RWPE2 (cell line): Measurements from ENCODE around the gene PRKCSH.

Experiments used
- ATAC-seq: fragments of 200-7000 bp; cut with Tn5 transposase; 3 replicates; pipeline ENCODE4 v1.9.1; 2021; ENCODE audit warnings: low read depth
- DNase-seq: peaks from one replicate; pipeline ENCODE4 v3.0.0-alpha.2; 2020; ENCODE audit warnings: low spot score
- H3K27ac ChIP-seq: fragments of 450-650 bp; 2 replicates; pipeline ENCODE4 v1.5.1; 2017; ENCODE audit warnings: mild to moderate bottlenecking; ENCODE audit not compliant: poor library complexity, severe bottlenecking
- H3K27me3 ChIP-seq: fragments of 250-450 bp; sonication (Bioruptor Pico); 2 replicates; pipeline ENCODE4 v1.5.1; 2021; ENCODE audit warnings: mild to moderate bottlenecking, moderate library complexity; ENCODE audit not compliant: insufficient read depth, poor library complexity, severe bottlenecking
- H3K36me3 ChIP-seq: fragments of 250-450 bp; sonication (Bioruptor Pico); 2 replicates; pipeline ENCODE4 v1.5.1; 2020; ENCODE audit warnings: low read depth, mild to moderate bottlenecking, moderate library complexity
- H3K4me1 ChIP-seq: fragments of 250-450 bp; sonication (Bioruptor Pico); 2 replicates; pipeline ENCODE4 v1.5.1; 2021; ENCODE audit warnings: mild to moderate bottlenecking, moderate library complexity; ENCODE audit not compliant: insufficient read depth, poor library complexity, severe bottlenecking
- H3K4me3 ChIP-seq: fragments of 250-450 bp; sonication (Bioruptor Pico); 2 replicates; pipeline ENCODE4 v1.5.1; 2021; ENCODE audit warnings: mild to moderate bottlenecking, moderate library complexity; ENCODE audit not compliant: severe bottlenecking
- H3K9me3 ChIP-seq: fragments of 250-450 bp; sonication (Bioruptor Pico); 2 replicates; pipeline ENCODE4 v1.5.1; 2021; ENCODE audit warnings: mild to moderate bottlenecking, moderate library complexity; ENCODE audit not compliant: severe bottlenecking
- CTCF ChIP-seq: fragments of 450-650 bp; IDR thresholded peaks from one replicate; pipeline ENCODE4 v1.5.1; 2017; ENCODE audit warnings: mild to moderate bottlenecking, moderate library complexity; ENCODE audit not compliant: poor library complexity, severe bottlenecking

PRKCSH gene

GRCh38 chr19:11397089-11397610 lies 38.3 kb upstream of the PRKCSH start:
- TF ChIP-seq CTCF: no peak
- ATAC-seq: no peak

GRCh38 chr19:11399667-11400066 lies 35.8 kb upstream of the PRKCSH start:
- Histone ChIP-seq H3K27ac (no peak overlapping the region), H3K9me3 (no peaks in the 10 kb centered on the region), H3K27me3 (no peaks in the 10 kb centered on the region), H3K4me1 (no peaks in the 10 kb centered on the region), H3K4me3 (no peak overlapping the region), H3K36me3 (no peaks in the 10 kb centered on the region)
- TF ChIP-seq CTCF: no peak
- DNase-seq: no peak
- ATAC-seq: no peak

More at GRCh38 chr19:11397089-11397610, 38.3 kb upstream of the PRKCSH start:
- H3K36me3 ChIP-seq: no peaks in the 10 kb centered on the region
- DNase-seq: no peak
- no peak overlapping the region for H3K4me3 ChIP-seq
- H3K9me3 ChIP-seq: no peaks in the 10 kb centered on the region
- H3K27ac ChIP-seq: no peak overlapping the region
- no peaks in the 10 kb centered on the region for H3K4me1 ChIP-seq
- no peaks in the 10 kb centered on the region for H3K27me3 ChIP-seq

GRCh38 chr19:11400798-11401197 lies 34.6 kb upstream of the PRKCSH start:
- no peaks in the 10 kb centered on the region for H3K36me3 ChIP-seq

GRCh38 chr19:11401808-11402543 lies 33.5 kb upstream of the PRKCSH start:
- TF ChIP-seq CTCF: no peak
- H3K27me3 ChIP-seq: no peaks in the 10 kb centered on the region
- no peak for DNase-seq
- no peak overlapping the region for H3K4me3 ChIP-seq
- no peaks in the 10 kb centered on the region for H3K36me3 ChIP-seq
- no peaks in the 10 kb centered on the region for H3K9me3 ChIP-seq
- H3K4me1 ChIP-seq: no peaks in the 10 kb centered on the region
- no peak for ATAC-seq
- no peak overlapping the region for H3K27ac ChIP-seq

More at GRCh38 chr19:11400798-11401197, 34.6 kb upstream of the PRKCSH start:
- H3K27ac ChIP-seq: no peak overlapping the region
- H3K27me3 ChIP-seq: no peaks in the 10 kb centered on the region
- ATAC-seq (no peak), DNase-seq (no peak)
- no peaks in the 10 kb centered on the region for H3K9me3 ChIP-seq
- H3K4me3 ChIP-seq: no peak overlapping the region
- no peaks in the 10 kb centered on the region for H3K4me1 ChIP-seq
- TF ChIP-seq CTCF: no peak

- no peak for TF ChIP-seq CTCF
- ATAC-seq (no peak), DNase-seq (no peak)
- Histone ChIP-seq H3K27ac (no peak overlapping the region), H3K36me3 (no peaks in the 10 kb centered on the region), H3K4me3 (no peak overlapping the region), H3K4me1 (no peaks in the 10 kb centered on the region), H3K27me3 (no peaks in the 10 kb centered on the region), H3K9me3 (no peaks in the 10 kb centered on the region)
Observed at GRCh38 chr19:11404588-11405222, 30.7 kb upstream of the PRKCSH start.
